GM12878 (cell line): ENCODE results near the gene FANCD2. TPM values are rescaled to one million over a fixed set of nuclear protein-coding genes. Genes with fewer than 3 reads are reported as not detected.
"Not testable (repeated sequence)": the region's sequence is repeated elsewhere in the genome, so short reads cannot be mapped to it uniquely, and the experiment has no call there.

Experiments used
- ATAC-seq: fragments of 200-7000 bp; cut with Tn5 transposase; 3 replicates; pipeline ENCODE4 v1.9.1; 2020; ENCODE audit warnings: mild to moderate bottlenecking, moderate library complexity
- BruUV-seq: library from RNA; stranded (reverse); fragments of 400-500 nt; replicated peaks from 2 replicates; lab custom pipeline; 2021; lab: Mats Ljungman, UMichigan
- CTCF ChIA-PET: fragments of 300-600 bp; sonication (Branson Sonifier 250); formaldehyde crosslinking; extraction: SDS; loops from one replicate; lab custom pipeline; 2021; ENCODE audit warnings: inconsistent platforms; lab: Yijun Ruan, JAX
- POLR2A ChIA-PET: fragments of 350-600 bp; formaldehyde crosslinking; extraction: SDS; loops from one replicate; lab custom pipeline; 2021; ENCODE audit warnings: inconsistent platforms; lab: Charles Lee
- RAD21 ChIA-PET: fragments of 300-600 bp; sonication (Branson Sonifier 250); formaldehyde crosslinking; loops from one replicate; lab custom pipeline; 2023; ENCODE audit warnings: antibody characterized with exemption; ENCODE audit not compliant: unreplicated experiment; lab: Charles Lee
- SMC1A ChIA-PET: fragments of 300-600 bp; sonication (Branson Sonifier 250); formaldehyde crosslinking; loops from one replicate; lab custom pipeline; 2023; ENCODE audit not compliant: unreplicated experiment, uncharacterized antibody; lab: Charles Lee
- DNase-seq: peaks from one replicate; pipeline ENCODE4 v3.0.0-alpha.2; 2011; ENCODE audit warnings: low read depth, low spot score
- FAIRE-seq: peaks from 3 replicates; lab custom pipeline; 2011; peaks lifted over from hg19 to GRCh38; lab: Jason Lieb, UNC
- H2AFZ ChIP-seq: 2 replicates; pipeline ENCODE4 v1.6.0; 2011; ENCODE audit warnings: low read depth, low read length, control low read depth; ENCODE audit not compliant: control insufficient read depth
- H3K27ac ChIP-seq: 2 replicates; pipeline ENCODE4 v1.5.1; 2011; ENCODE audit warnings: control low read depth; ENCODE audit not compliant: control insufficient read depth, insufficient read depth
- H3K27me3 ChIP-seq, 2 experiments: replicated peaks in 1 of 2; 2 replicates each; pipeline versions ENCODE4 v1.6.0 to v1.6.1; 2011; ENCODE audit warnings: low read length in 1 of 2; ENCODE audit not compliant: control insufficient read depth in 2 of 2, insufficient read depth in 2 of 2
- H3K36me3 ChIP-seq, 2 experiments: 2 replicates each; pipeline ENCODE4 v1.5.1; 2011; ENCODE audit warnings: low read length in 1 of 2; ENCODE audit not compliant: control insufficient read depth in 2 of 2, insufficient read depth in 2 of 2
- H3K4me1 ChIP-seq: 2 replicates; pipeline ENCODE4 v1.6.1; 2011; ENCODE audit warnings: mild to moderate bottlenecking, low read length, moderate library complexity, mixed read lengths; ENCODE audit not compliant: control insufficient read depth, insufficient read depth
- H3K4me2 ChIP-seq: 2 replicates; pipeline ENCODE4 v1.6.0; 2011; ENCODE audit warnings: control low read depth; ENCODE audit not compliant: control insufficient read depth, insufficient read depth
- H3K4me3 ChIP-seq: fragments of 200-600 bp; sonication (generic); 2 replicates; pipeline ENCODE4 v1.5.1; 2016
- H3K79me2 ChIP-seq: 2 replicates; pipeline ENCODE4 v1.6.0; 2011; ENCODE audit warnings: low read length; ENCODE audit not compliant: control insufficient read depth, insufficient read depth
- H3K9ac ChIP-seq: 2 replicates; pipeline ENCODE4 v1.8.0; 2011; ENCODE audit warnings: low read length, control low read depth, mixed read lengths; ENCODE audit not compliant: control insufficient read depth, insufficient read depth
- H3K9me3 ChIP-seq: replicated peaks from 3 replicates; pipeline ENCODE4 v1.5.1; 2011; ENCODE audit warnings: mild to moderate bottlenecking, low read length; ENCODE audit not compliant: control insufficient read depth, insufficient read depth
- H4K20me1 ChIP-seq: 2 replicates; pipeline ENCODE4 v1.6.0; 2011; ENCODE audit not compliant: control insufficient read depth, insufficient read depth
- TAF1 ChIP-seq: IDR thresholded peaks from 2 replicates; pipeline ENCODE4 v1.6.1; 2011; ENCODE audit warnings: mild to moderate bottlenecking, low read depth, low read length, borderline replicate concordance
- WGBS: methylation state at CpG from one replicate; pipeline ENCODE4 v1.1.6; 2016; ENCODE audit warnings: low lambda C conversion rate; ENCODE audit not compliant: insufficient replicate concordance, insufficient coverage; ENCODE audit errors: missing lambda C conversion rate; 5-methylcytosine and 5-hydroxymethylcytosine counted together
- in situ Hi-C: fragments of 300-500 bp; cut with MboI; formaldehyde crosslinking; loops from 9 replicates; pipeline ENCODE4 v1.14.3; 2018; ENCODE audit warnings: mixed read lengths
- intact Hi-C: fragments of 100-400 bp; cut with micrococcal nuclease; formaldehyde crosslinking; loops from one replicate; pipeline ENCODE4 v1.14.2; 2022; ENCODE audit not compliant: unreplicated experiment
- polyA plus RNA-seq, 11 experiments: library from polyadenylated mRNA; depleted of rRNA in 4 of 11; unstranded in 6 of 11; stranded (reverse) in 5 of 11; fragments of >200 nt; fragmentation: Nextera tagmentation in 4 of 11; fragmentation: Illumina TruSeq in 1 of 11; extraction: Ambion mirVana in 4 of 11; extraction: Trizol in 1 of 11; gene quantifications; 1 replicate in 1 of 11; 2 replicates in 10 of 11; pipeline versions ENCODE4 v1.2.1 to v1.2.3, GENCODE V29; 2011 to 2016; ENCODE audit warnings: inconsistent platforms in 2 of 11, missing spikeins in 2 of 11, low read depth in 1 of 11
- total RNA-seq, 4 experiments: library from RNA; depleted of rRNA in 3 of 4; stranded (reverse); fragments of >200 nt in 3 of 4; fragmentation: Illumina TruSeq in 1 of 4; extraction: Trizol in 1 of 4; gene quantifications; 2 replicates each; pipeline versions ENCODE4 v1.2.1 to v1.2.3, GENCODE V29; 2013 to 2021

Gene FANCD2
- total and polyA plus RNA-seq, 10 of the 15 experiments (the other 5 are each of a cell fraction or from before 2014, with no cell fraction given) = 37.9 to 72.8 (median 56.2) TPM

GRCh38 chr3:10090179-10090578 is 63.9 kb downstream of the FANCD2 start:
- DNase-seq (no peak), ATAC-seq (no peak), FAIRE-seq (no peak)
- no peaks in the 10 kb centered on the region for H3K27me3 ChIP-seq
- no peak overlapping the region for H3K4me3 ChIP-seq
- TF ChIP-seq TAF1 = no peak
- in situ Hi-C loops (no loop called here), intact Hi-C loops (no loop called here)
- no TSS peak for BruUV-seq
- peaks cover 7 to 10% of the 10 kb centered on the region in 2 experiments for H3K36me3 ChIP-seq
- WGBS = 100% methylated on average over 5 of the region's 6 CpGs
- no peaks in the 10 kb centered on the region for H4K20me1 ChIP-seq
- CTCF ChIA-PET = no interaction called here
- H2AFZ ChIP-seq = no peak overlapping the region
- H3K9ac ChIP-seq = no peak overlapping the region
- POLR2A ChIA-PET = no interaction called here
- SMC1A ChIA-PET = no interaction called here
- H3K4me1 ChIP-seq = no peaks in the 10 kb centered on the region
- no peaks in the 10 kb centered on the region for H3K79me2 ChIP-seq
- no peak overlapping the region for H3K4me2 ChIP-seq
- no peaks in the 10 kb centered on the region for H3K9me3 ChIP-seq
- RAD21 ChIA-PET = no interaction called here
- no peak overlapping the region for H3K27ac ChIP-seq

GRCh38 chr3:10090774-10091173 is 64.5 kb downstream of the FANCD2 start:
- no CpG with 5 or more reads among the region's 1 CpG for WGBS
- H3K79me2 ChIP-seq, RAD21 ChIA-PET, CTCF ChIA-PET, H3K9me3 ChIP-seq, H2AFZ ChIP-seq, SMC1A ChIA-PET, POLR2A ChIA-PET, intact Hi-C loops, DNase-seq, H3K4me2 ChIP-seq, ATAC-seq, BruUV-seq, H3K9ac ChIP-seq, H3K27me3 ChIP-seq, FAIRE-seq, H3K4me1 ChIP-seq, H3K27ac ChIP-seq, H4K20me1 ChIP-seq, in situ Hi-C loops, H3K4me3 ChIP-seq: not testable (repeated sequence)
- peaks cover 7 to 10% of the 10 kb centered on the region in 2 experiments for H3K36me3 ChIP-seq

GRCh38 chr3:10091387-10091786 is 65.2 kb downstream of the FANCD2 start:
- POLR2A ChIA-PET = interaction anchor here (0.6 kb wide), 1 partner anchor 125 kb away, joined by 3 read pairs; no protein-coding TSS in a partner anchor
- ATAC-seq, FAIRE-seq, H3K4me3 ChIP-seq, H2AFZ ChIP-seq, H3K4me2 ChIP-seq, H3K9ac ChIP-seq, H3K79me2 ChIP-seq, BruUV-seq, H3K27me3 ChIP-seq, intact Hi-C loops, H4K20me1 ChIP-seq, RAD21 ChIA-PET, H3K9me3 ChIP-seq, SMC1A ChIA-PET, H3K4me1 ChIP-seq, H3K27ac ChIP-seq, in situ Hi-C loops, H3K36me3 ChIP-seq, DNase-seq, CTCF ChIA-PET: not testable (repeated sequence)
- no CpG with 5 or more reads among the region's 2 CpGs for WGBS
